Gastrocnemius medialis (tissue), 4 donors: ENCODE results near the gene ATP9B. TPM values are rescaled to one million over a fixed set of nuclear protein-coding genes. Genes with fewer than 3 reads are reported as not detected.

Experiments used
- ATAC-seq, 2 donors: fragments of 150-250 bp; one replicate each; pipeline ENCODE4 v1.9.1; 2016
- DNase-seq, 2 donors: peaks; one replicate each; pipeline ENCODE4 v3.0.0-alpha.2; 2019
- H3K27ac ChIP-seq, 4 donors: fragments of 200-600 bp; sonication (generic); 1 replicate in 1 of 4; 2 replicates in 3 of 4; pipeline ENCODE4 v1.5.1; 2016 to 2018; ENCODE audit warnings: mild to moderate bottlenecking in 2 of 4, moderate library complexity in 1 of 4
- H3K27me3 ChIP-seq, 3 donors: fragments of 200-600 bp; sonication (generic) in 2 of 3; 1 replicate in 1 of 3; 2 replicates in 2 of 3; pipeline versions ENCODE4 v1.5.1 to v1.6.0; 2016 to 2019; ENCODE audit warnings: mild to moderate bottlenecking in 1 of 3, moderate library complexity in 1 of 3
- H3K36me3 ChIP-seq, 2 donors: fragments of 200-600 bp; sonication (generic) in 1 of 2; one replicate each; pipeline ENCODE4 v1.5.1; 2017 to 2018
- H3K4me1 ChIP-seq, 2 donors: fragments of 200-600 bp; sonication (generic) in 1 of 2; one replicate each; pipeline ENCODE4 v1.5.1; 2016 to 2017; ENCODE audit warnings: mild to moderate bottlenecking in 2 of 2
- H3K4me3 ChIP-seq, 4 donors: fragments of 200-600 bp; sonication (generic) in 3 of 4; 1 replicate in 1 of 4; 2 replicates in 3 of 4; pipeline ENCODE4 v1.5.1; 2016 to 2019; ENCODE audit warnings: mild to moderate bottlenecking in 2 of 4
- H3K9me3 ChIP-seq, 3 donors: fragments of 200-600 bp; sonication (generic) in 2 of 3; 1 replicate in 1 of 3; 2 replicates in 2 of 3; pipeline ENCODE4 v1.5.1; 2016 to 2019
- POLR2A ChIP-seq, 2 donors: fragments of 450-650 bp; IDR thresholded peaks; one replicate each; pipeline ENCODE4 v1.6.1; 2017; ENCODE audit warnings: antibody characterized with exemption in 2 of 2, mild to moderate bottlenecking in 2 of 2, moderate library complexity in 2 of 2
- in situ Hi-C, 4 donors: fragments of 200-750 bp; cut with MboI; loops; one replicate each; pipeline versions ENCODE4 v1.15.0 to v1.8.0; 2017; ENCODE audit warnings: low sequenced_read_pairs in 4 of 4
- intact Hi-C: fragments of 100-400 bp; cut with DNase I; formaldehyde crosslinking; loops from one replicate; pipeline ENCODE4 v1.15.1; 2023; ENCODE audit warnings: low total_unique reads
- total RNA-seq, 4 donors: library from RNA; depleted of rRNA; stranded (reverse); fragments of >200 nt; gene quantifications; one replicate each; pipeline versions ENCODE4 v1.1.0 to v1.2.3, GENCODE V29; 2016
- TF ChIP-seq, protein P1 (sequence below), 5 experiments: fragments of 450-650 bp in 3 of 5; fragments of 200-600 bp in 2 of 5; sonication (generic) in 2 of 5; IDR thresholded peaks in 4 of 5; conservative IDR thresholded peaks in 1 of 5; 1 replicate in 4 of 5; 2 replicates in 1 of 5; pipeline ENCODE4 v1.5.1; 2016 to 2019; ENCODE audit warnings: antibody characterized with exemption in 5 of 5, mild to moderate bottlenecking in 3 of 5, moderate library complexity in 3 of 5

The ATP9B gene
- total RNA-seq, 4 donors from 2014 or later = 9.9 to 33.6 (median 18.6) TPM

DNA sequence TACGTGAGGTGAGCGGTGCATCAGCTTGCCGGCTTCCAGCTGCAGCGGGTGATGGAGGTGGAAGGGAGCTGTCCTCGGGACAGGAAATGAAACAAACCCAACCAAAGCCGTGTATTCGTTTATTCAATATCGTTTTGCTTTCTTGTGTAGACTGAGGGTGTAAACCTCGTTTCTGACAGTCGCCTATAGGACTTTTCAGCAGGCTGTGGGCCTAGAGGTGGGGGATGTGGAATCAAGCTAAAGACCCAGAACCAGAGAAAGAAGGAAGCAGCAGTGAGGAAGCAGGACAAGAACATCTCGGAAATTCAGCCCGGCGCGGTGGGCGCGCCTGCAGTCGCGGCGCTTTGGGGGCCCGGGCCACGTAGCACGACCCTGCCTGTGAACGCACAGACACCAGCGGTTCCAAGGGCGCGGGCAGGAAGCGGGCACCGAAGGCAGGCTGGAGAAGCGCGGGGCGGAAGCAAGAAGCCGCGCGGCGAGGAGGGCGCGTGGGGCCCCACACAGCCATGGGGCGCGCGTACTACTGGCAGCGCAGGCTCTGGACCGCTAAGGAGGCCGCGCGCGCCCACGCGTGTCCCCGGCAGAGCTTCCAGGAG, 755 bp upstream of the ATP9B start:
- H3K4me3 ChIP-seq = peak overlapping the region; percentile 62 to 89 (median 80)
- no peak for DNase-seq
- intact Hi-C loops (loop anchor here (1.0 to 10.0 kb wide), 3 partner anchors 33 to 326 kb away; partner anchors contain the start of gene NFATC1), in situ Hi-C loops (no loop called here)
- peak; percentile 1 to 41 for ATAC-seq
- H3K9me3 ChIP-seq = no peaks in the 10 kb centered on the region
- TF ChIP-seq, protein P1, sequence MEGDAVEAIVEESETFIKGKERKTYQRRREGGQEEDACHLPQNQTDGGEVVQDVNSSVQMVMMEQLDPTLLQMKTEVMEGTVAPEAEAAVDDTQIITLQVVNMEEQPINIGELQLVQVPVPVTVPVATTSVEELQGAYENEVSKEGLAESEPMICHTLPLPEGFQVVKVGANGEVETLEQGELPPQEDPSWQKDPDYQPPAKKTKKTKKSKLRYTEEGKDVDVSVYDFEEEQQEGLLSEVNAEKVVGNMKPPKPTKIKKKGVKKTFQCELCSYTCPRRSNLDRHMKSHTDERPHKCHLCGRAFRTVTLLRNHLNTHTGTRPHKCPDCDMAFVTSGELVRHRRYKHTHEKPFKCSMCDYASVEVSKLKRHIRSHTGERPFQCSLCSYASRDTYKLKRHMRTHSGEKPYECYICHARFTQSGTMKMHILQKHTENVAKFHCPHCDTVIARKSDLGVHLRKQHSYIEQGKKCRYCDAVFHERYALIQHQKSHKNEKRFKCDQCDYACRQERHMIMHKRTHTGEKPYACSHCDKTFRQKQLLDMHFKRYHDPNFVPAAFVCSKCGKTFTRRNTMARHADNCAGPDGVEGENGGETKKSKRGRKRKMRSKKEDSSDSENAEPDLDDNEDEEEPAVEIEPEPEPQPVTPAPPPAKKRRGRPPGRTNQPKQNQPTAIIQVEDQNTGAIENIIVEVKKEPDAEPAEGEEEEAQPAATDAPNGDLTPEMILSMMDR (IDR thresholded peaks at IDR 0.05 in 4 of 5, conservative IDR thresholded peaks at IDR 0.05 in 1 of 5) = no peak
- peaks cover 20% of the 10 kb centered on the region in 2 donors for H3K4me1 ChIP-seq
- H3K36me3 ChIP-seq = no peaks in the 10 kb centered on the region
- H3K27me3 ChIP-seq = no peaks in the 10 kb centered on the region
- H3K27ac ChIP-seq = peak overlapping the region; percentile 88 to 95 (median 92)

DNA sequence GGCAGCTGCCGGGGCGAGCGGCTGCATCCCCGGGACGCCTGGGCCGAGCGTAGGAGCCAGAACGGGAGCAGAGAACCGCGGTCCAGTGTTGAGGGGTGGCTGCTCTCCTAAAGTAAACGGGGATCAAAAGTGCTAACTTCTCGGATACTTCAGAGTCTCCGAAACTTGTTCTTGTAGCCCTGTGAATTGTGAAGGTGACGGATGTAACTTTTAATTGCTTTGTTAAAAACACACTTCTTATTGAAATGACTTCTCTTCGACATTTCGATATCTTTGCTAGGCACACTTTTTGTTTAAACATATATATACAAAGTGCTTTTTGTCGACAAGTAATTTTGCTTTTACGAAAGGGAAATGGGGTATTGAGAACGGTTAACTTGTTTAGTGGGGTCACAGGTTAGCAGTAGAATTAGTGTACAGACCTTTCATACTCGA, 540 bp downstream of the ATP9B start:
- Histone ChIP-seq H3K9me3 (no peaks in the 10 kb centered on the region), H3K36me3 (no peaks in the 10 kb centered on the region), H3K4me1 (peaks cover 20% of the 10 kb centered on the region in 2 donors), H3K27me3 (no peaks in the 10 kb centered on the region), H3K4me3 (peak overlapping the region; percentile 62 to 89 (median 80)), H3K27ac (peak overlapping the region; percentile 88 to 95 (median 92))
- ATAC-seq (peak; percentile 45 to 60), DNase-seq (no peak)
- in situ Hi-C loops = no loop called here
- TF ChIP-seq, protein P1 (IDR thresholded peaks at IDR 0.05 in 4 of 5, conservative IDR thresholded peaks at IDR 0.05 in 1 of 5) = no peak
- TF ChIP-seq POLR2A (IDR thresholded peaks at IDR 0.05) = no peak
- intact Hi-C loops = loop anchor here (1.0 to 10.0 kb wide), 4 partner anchors 85 to 610 kb away; partner anchors contain the start of genes CTDP1 and NFATC1

- in situ Hi-C loops = no loop called here
- Histone ChIP-seq H3K4me3 (peak overlapping the region; percentile 62 to 89 (median 80)), H3K9me3 (no peaks in the 10 kb centered on the region), H3K27ac (peak overlapping the region in 2 of 4 donors; percentile 90 to 95), H3K27me3 (no peaks in the 10 kb centered on the region), H3K4me1 (peaks cover 20% of the 10 kb centered on the region in 2 donors), H3K36me3 (no peaks in the 10 kb centered on the region)
- TF ChIP-seq, protein P1 (IDR thresholded peaks at IDR 0.05 in 4 of 5, conservative IDR thresholded peaks at IDR 0.05 in 1 of 5) = no peak
- no peak for TF ChIP-seq POLR2A (IDR thresholded peaks at IDR 0.05)
- intact Hi-C loops = no loop called here
- DNase-seq (no peak), ATAC-seq (no peak)
These were observed 1.3 kb downstream of the ATP9B start for GRCh38 chr18:79070486-79070885.

GRCh38 chr18:79071037-79071436, 1.8 kb downstream of the ATP9B start:
- peak overlapping the region in 1 of 4 donors; percentile 62 for H3K4me3 ChIP-seq
- in situ Hi-C loops = no loop called here
- intact Hi-C loops = no loop called here
- ATAC-seq = no peak
- H3K27me3 ChIP-seq = no peaks in the 10 kb centered on the region
- DNase-seq = no peak
- TF ChIP-seq POLR2A (IDR thresholded peaks at IDR 0.05) = no peak
- TF ChIP-seq, protein P1 (IDR thresholded peaks at IDR 0.05 in 4 of 5, conservative IDR thresholded peaks at IDR 0.05 in 1 of 5) = no peak
- no peak overlapping the region for H3K27ac ChIP-seq
- no peaks in the 10 kb centered on the region for H3K9me3 ChIP-seq
- peaks cover 20 to 23% of the 10 kb centered on the region in 2 donors for H3K4me1 ChIP-seq
- no peaks in the 10 kb centered on the region for H3K36me3 ChIP-seq
